Esophagus squamous epithelium (tissue), 5 donors: ENCODE measurements around the gene HTR2A. TPM values are rescaled to one million over a fixed set of nuclear protein-coding genes. Genes with fewer than 3 reads are reported as not detected.
A peak's percentile ranks its signal among the peaks of the same experiment; 100 is the strongest.

Source experiments
- DNase-seq: peaks from one replicate; lab custom pipeline; 2025; lab: John Stamatoyannopoulos, UW
- H3K27ac ChIP-seq, 4 donors: fragments of 200-600 bp; sonication (generic); one replicate each; pipeline ENCODE4 v1.5.1; 2016 to 2019; ENCODE audit warnings: mild to moderate bottlenecking in 1 of 4
- H3K27me3 ChIP-seq, 4 donors: fragments of 200-600 bp; sonication (generic); 1 replicate in 3 of 4; 2 replicates in 1 of 4; pipeline versions ENCODE4 v1.5.1 to v1.6.0; 2017 to 2021; ENCODE audit warnings: antibody characterized with exemption in 1 of 4
- H3K36me3 ChIP-seq, 3 donors: fragments of 200-600 bp; sonication (generic); one replicate each; pipeline ENCODE4 v1.5.1; 2016 to 2019
- H3K4me1 ChIP-seq, 3 donors: fragments of 200-600 bp; sonication (generic); one replicate each; pipeline ENCODE4 v1.5.1; 2017 to 2019
- H3K4me3 ChIP-seq, 4 donors: fragments of 200-600 bp; sonication (generic); 1 replicate in 3 of 4; 2 replicates in 1 of 4; pipeline ENCODE4 v1.5.1; 2016 to 2019; ENCODE audit warnings: mild to moderate bottlenecking in 2 of 4, moderate library complexity in 1 of 4
- H3K9me3 ChIP-seq, 3 donors: fragments of 200-600 bp; sonication (generic); one replicate each; pipeline ENCODE4 v1.5.1; 2016 to 2019
- POLR2A ChIP-seq, 4 donors: fragments of 450-650 bp; IDR thresholded peaks; one replicate each; pipeline ENCODE4 v1.6.1; 2017; ENCODE audit warnings: antibody characterized with exemption in 4 of 4, mild to moderate bottlenecking in 4 of 4, moderate library complexity in 3 of 4
- WGBS, 2 donors: methylation state at CpG; one replicate each; pipeline ENCODE4 v1.1.5; 2018; 5-methylcytosine and 5-hydroxymethylcytosine counted together
- intact Hi-C: fragments of 100-400 bp; cut with DNase I; formaldehyde crosslinking; loops from one replicate; pipeline ENCODE4 v1.15.0; 2022
- total RNA-seq, 4 donors: library from RNA; depleted of rRNA; stranded (reverse); fragments of >200 nt; gene quantifications; one replicate each; pipeline ENCODE4 v1.1.0, GENCODE V29; 2016
- TF ChIP-seq, protein P1 (sequence below), 6 experiments: fragments of 450-650 bp in 4 of 6; fragments of 200-600 bp in 2 of 6; sonication (generic) in 2 of 6; IDR thresholded peaks; one replicate each; pipeline ENCODE4 v1.5.1; 2016 to 2019; ENCODE audit warnings: antibody characterized with exemption in 6 of 6, mild to moderate bottlenecking in 4 of 6, moderate library complexity in 4 of 6
- donor health status: DM: yes; HTN: yes; CAD: no.

The HTR2A gene
- total RNA-seq, 4 donors from 2014 or later, result 0.03 to 0.19 TPM; not detected in 2

DNA sequence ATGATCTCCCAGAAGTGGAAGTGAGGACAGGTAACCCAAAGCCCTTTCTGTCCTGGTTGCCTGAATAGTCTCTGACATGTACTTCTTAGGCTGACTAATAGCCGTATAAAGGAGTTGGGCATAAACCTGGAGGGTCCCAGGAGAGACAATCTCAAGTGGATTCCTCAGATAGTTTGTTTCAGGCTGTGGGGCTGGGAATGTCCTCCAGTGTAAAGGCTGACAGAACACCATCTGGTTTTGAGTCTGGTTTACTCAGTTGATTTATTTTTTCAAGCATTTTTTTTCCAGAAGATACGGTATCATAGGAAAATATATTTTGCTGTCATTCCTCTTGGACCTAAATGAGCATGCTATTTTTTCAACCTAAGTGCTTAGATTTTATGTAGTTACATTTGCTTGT lies 15.2 kb downstream of the HTR2A start:
- Histone ChIP-seq H3K4me3 (no peak overlapping the region), H3K4me1 (no peaks in the 10 kb centered on the region), H3K27ac (no peak overlapping the region), H3K27me3 (peaks cover 0 to 17% (median 0%) of the 10 kb centered on the region in 4 donors), H3K9me3 (no peaks in the 10 kb centered on the region), H3K36me3 (no peaks in the 10 kb centered on the region)
- WGBS, 2 donors, result 29 to 70% methylated on average over 1 to 2 of the region's 2 CpGs
- TF ChIP-seq, protein P1, sequence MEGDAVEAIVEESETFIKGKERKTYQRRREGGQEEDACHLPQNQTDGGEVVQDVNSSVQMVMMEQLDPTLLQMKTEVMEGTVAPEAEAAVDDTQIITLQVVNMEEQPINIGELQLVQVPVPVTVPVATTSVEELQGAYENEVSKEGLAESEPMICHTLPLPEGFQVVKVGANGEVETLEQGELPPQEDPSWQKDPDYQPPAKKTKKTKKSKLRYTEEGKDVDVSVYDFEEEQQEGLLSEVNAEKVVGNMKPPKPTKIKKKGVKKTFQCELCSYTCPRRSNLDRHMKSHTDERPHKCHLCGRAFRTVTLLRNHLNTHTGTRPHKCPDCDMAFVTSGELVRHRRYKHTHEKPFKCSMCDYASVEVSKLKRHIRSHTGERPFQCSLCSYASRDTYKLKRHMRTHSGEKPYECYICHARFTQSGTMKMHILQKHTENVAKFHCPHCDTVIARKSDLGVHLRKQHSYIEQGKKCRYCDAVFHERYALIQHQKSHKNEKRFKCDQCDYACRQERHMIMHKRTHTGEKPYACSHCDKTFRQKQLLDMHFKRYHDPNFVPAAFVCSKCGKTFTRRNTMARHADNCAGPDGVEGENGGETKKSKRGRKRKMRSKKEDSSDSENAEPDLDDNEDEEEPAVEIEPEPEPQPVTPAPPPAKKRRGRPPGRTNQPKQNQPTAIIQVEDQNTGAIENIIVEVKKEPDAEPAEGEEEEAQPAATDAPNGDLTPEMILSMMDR (IDR thresholded peaks at IDR 0.05), result no peak
- no peak for TF ChIP-seq POLR2A (IDR thresholded peaks at IDR 0.05)
- intact Hi-C loops, result no loop called here
- DNase-seq, result no peak

DNA sequence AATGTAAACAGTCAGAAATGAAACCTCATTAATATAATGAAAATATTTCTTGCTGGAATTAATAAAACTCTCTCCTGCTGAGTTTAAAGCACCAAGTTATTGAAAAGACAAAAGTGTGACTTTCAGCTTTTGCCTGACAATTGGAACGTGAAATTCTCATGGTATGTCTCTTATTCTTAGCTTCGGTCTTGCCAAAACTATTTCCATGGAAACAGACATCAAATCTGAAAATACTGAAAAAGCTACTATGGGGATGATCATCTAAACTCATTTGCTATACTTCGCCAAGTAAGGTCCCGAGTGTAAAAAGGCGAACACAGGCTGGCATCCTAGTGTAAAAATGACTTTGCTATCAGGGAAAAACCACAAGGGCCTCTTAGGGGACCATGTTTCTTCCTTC lies 22.8 kb downstream of the HTR2A start:
- 64 to 73% methylated on average over 5 of the region's 5 CpGs for WGBS, 2 donors

DNA sequence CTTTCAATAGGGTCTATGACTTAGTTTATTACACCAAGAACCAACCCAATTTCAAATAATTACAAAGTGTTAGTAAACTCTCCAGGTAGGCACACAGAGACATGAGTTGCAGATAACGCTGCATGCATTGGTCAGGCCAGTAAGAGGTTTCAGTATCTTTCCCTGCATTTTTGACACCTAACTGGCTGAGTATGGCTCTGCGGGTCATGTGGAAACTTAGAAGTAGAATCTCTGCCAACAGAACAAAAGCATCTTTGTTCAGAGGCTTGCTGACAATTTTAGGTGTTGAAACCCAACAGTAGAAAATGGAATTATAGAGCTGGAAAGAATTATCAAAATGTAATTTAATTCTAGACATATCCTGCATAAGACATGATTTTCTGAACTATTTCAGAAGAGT lies 25.3 kb downstream of the HTR2A start:
- H3K36me3 ChIP-seq, result no peaks in the 10 kb centered on the region
- H3K9me3 ChIP-seq, result no peaks in the 10 kb centered on the region
- TF ChIP-seq POLR2A (IDR thresholded peaks at IDR 0.05), result no peak
- TF ChIP-seq, protein P1 (IDR thresholded peaks at IDR 0.05), result no peak
- intact Hi-C loops, result no loop called here
- 76 to 85% methylated on average over 2 of the region's 2 CpGs for WGBS, 2 donors
- no peaks in the 10 kb centered on the region for H3K27me3 ChIP-seq
- H3K27ac ChIP-seq, result no peak overlapping the region
- H3K4me3 ChIP-seq, result no peak overlapping the region
- no peaks in the 10 kb centered on the region for H3K4me1 ChIP-seq
- DNase-seq, result no peak

More for the DNA sequence above, 22.8 kb downstream of the HTR2A start:
- DNase-seq, result no peak
- no peak overlapping the region for H3K4me3 ChIP-seq
- TF ChIP-seq, protein P1 (IDR thresholded peaks at IDR 0.05), result no peak
- no peak for TF ChIP-seq POLR2A (IDR thresholded peaks at IDR 0.05)
- intact Hi-C loops, result no loop called here
- no peak overlapping the region for H3K27ac ChIP-seq
- no peaks in the 10 kb centered on the region for H3K9me3 ChIP-seq
- no peaks in the 10 kb centered on the region for H3K27me3 ChIP-seq
- no peaks in the 10 kb centered on the region for H3K36me3 ChIP-seq
- no peaks in the 10 kb centered on the region for H3K4me1 ChIP-seq

DNA sequence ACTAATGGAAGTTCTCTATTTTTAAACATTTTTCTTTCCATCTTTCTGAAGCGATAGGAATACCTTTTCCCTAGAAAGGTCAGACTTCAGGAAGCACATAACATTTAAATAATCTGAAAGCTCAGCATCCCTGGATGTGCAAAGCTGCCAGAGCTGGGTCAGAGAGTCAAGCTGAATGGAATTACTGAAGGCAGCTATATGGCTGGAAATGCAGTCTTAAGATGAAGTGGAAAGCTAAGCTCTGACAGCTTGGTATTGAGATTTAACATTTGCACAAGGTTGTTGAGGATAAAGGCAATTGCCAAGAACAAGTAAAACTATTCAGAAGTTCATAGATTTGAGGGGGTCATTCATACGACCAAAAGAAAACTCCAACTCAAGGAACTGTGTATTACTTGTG lies 28.8 kb downstream of the HTR2A start:
- TF ChIP-seq, protein P1 (IDR thresholded peaks at IDR 0.05), result no peak
- no peak for TF ChIP-seq POLR2A (IDR thresholded peaks at IDR 0.05)
- 66 to 77% methylated on average over 2 of the region's 2 CpGs for WGBS, 2 donors

DNA sequence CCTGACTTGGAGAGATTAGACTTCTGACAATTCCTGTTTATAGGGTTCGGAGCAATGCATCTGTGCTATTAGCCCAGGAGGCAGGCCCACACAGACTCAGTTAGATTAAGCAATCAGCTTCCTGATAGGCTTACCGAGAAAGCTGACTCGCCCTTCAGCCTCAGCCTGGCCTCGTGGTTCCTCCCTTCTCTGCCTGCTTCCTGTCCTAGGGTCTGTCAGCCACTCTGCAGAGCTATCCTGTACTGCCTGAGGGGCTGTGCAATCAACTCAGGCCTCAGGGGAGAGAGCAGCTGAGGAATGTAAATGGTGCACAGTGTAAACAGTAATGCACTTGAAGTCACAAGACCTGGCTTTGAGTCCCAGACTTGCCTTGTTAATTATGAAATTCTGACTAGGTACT lies 30.7 kb downstream of the HTR2A start:
- H3K4me3 ChIP-seq, result no peak overlapping the region
- peak overlapping the region in 1 of 4 donors; percentile 24 for H3K27ac ChIP-seq
- no peak for TF ChIP-seq POLR2A (IDR thresholded peaks at IDR 0.05)
- TF ChIP-seq, protein P1 (IDR thresholded peaks at IDR 0.05), result no peak
- no peaks in the 10 kb centered on the region for H3K36me3 ChIP-seq
- DNase-seq, result peak; percentile 1
- H3K27me3 ChIP-seq, result no peaks in the 10 kb centered on the region
- H3K4me1 ChIP-seq, result no peaks in the 10 kb centered on the region
- H3K9me3 ChIP-seq, result no peaks in the 10 kb centered on the region
- WGBS, 2 donors, result 6 to 8% methylated on average over 4 of the region's 4 CpGs
- intact Hi-C loops, result no loop called here

More for the DNA sequence above, 28.8 kb downstream of the HTR2A start:
- H3K9me3 ChIP-seq, result no peaks in the 10 kb centered on the region
- H3K36me3 ChIP-seq, result no peaks in the 10 kb centered on the region
- H3K4me3 ChIP-seq, result no peak overlapping the region
- H3K4me1 ChIP-seq, result no peaks in the 10 kb centered on the region
- DNase-seq, result no peak
- H3K27me3 ChIP-seq, result no peaks in the 10 kb centered on the region
- no peak overlapping the region for H3K27ac ChIP-seq
- intact Hi-C loops, result no loop called here
